Effector memory CD8-positive, alpha-beta T cell (primary cell): Measurements from ENCODE around the gene RFK.
A peak's percentile ranks its signal among the peaks of the same experiment; 100 is the strongest.

Experiments used
- ATAC-seq: fragments of 150-1000 bp; cut with Tn5 transposase; replicated peaks from 2 replicates; pipeline ENCODE4 v1.10.0; 2021; ENCODE audit warnings: mild to moderate bottlenecking, moderate library complexity
- DNase-seq, 3 experiments: peaks; one replicate each; pipeline ENCODE4 v3.0.0; 2021
- H3K27ac Mint-ChIP-seq, 2 donors: one replicate each; pipeline ENCODE4 v1.8.0; 2022; ENCODE audit warnings: mild to moderate bottlenecking in 2 of 2, mixed read lengths in 2 of 2, moderate library complexity in 2 of 2
- H3K27me3 Mint-ChIP-seq, 2 donors: one replicate each; pipeline ENCODE4 v1.8.0; 2022; ENCODE audit warnings: mixed read lengths in 2 of 2
- H3K36me3 Mint-ChIP-seq: one replicate; pipeline ENCODE4 v1.8.0; 2022; ENCODE audit warnings: mild to moderate bottlenecking, moderate library complexity, mixed read lengths; ENCODE audit not compliant: insufficient read depth
- H3K4me1 Mint-ChIP-seq, 2 donors: one replicate each; pipeline ENCODE4 v1.8.0; 2022; ENCODE audit warnings: low read depth in 2 of 2, mixed read lengths in 2 of 2
- H3K4me3 Mint-ChIP-seq, 2 donors: one replicate each; pipeline ENCODE4 v1.8.0; 2022; ENCODE audit warnings: mild to moderate bottlenecking in 2 of 2, mixed read lengths in 2 of 2, moderate library complexity in 2 of 2
- H3K9me3 Mint-ChIP-seq, 2 donors: one replicate each; pipeline ENCODE4 v1.8.0; 2022; ENCODE audit warnings: mixed read lengths in 2 of 2

The RFK gene

GRCh38 chr9:76423216-76424177, 29.3 kb upstream of the RFK start:
- Mint-ChIP-seq H3K27ac (no peak overlapping the region), H3K27me3 (no peaks in the 10 kb centered on the region), H3K4me1 (peaks cover 0 to 2% of the 10 kb centered on the region in 2 donors), H3K4me3 (no peak overlapping the region), H3K36me3 (no peaks in the 10 kb centered on the region), H3K9me3 (no peaks in the 10 kb centered on the region)
- DNase-seq (no peak), ATAC-seq (no peak)

- Mint-ChIP-seq H3K4me3 (no peak overlapping the region), H3K9me3 (no peaks in the 10 kb centered on the region), H3K36me3 (no peaks in the 10 kb centered on the region), H3K27me3 (peaks cover 0 to 7% of the 10 kb centered on the region in 2 donors), H3K27ac (no peak overlapping the region), H3K4me1 (peaks cover 0 to 5% of the 10 kb centered on the region in 2 donors)
- no peak for DNase-seq
- ATAC-seq = no peak
Measured at GRCh38 chr9:76419782-76420380, 25.7 kb upstream of the RFK start.

GRCh38 chr9:76417394-76417793, 23.2 kb upstream of the RFK start:
- H3K27ac Mint-ChIP-seq = no peak overlapping the region

GRCh38 chr9:76415731-76416130, 21.5 kb upstream of the RFK start:
- Mint-ChIP-seq H3K27ac (no peak overlapping the region), H3K4me3 (no peak overlapping the region), H3K36me3 (no peaks in the 10 kb centered on the region)

More at GRCh38 chr9:76417394-76417793, 23.2 kb upstream of the RFK start:
- Mint-ChIP-seq H3K4me1 (peaks cover 0 to 3% of the 10 kb centered on the region in 2 donors), H3K9me3 (peaks cover 0 to 7% of the 10 kb centered on the region in 2 donors), H3K4me3 (no peak overlapping the region), H3K27me3 (peaks cover 7 to 11% of the 10 kb centered on the region in 2 donors), H3K36me3 (no peaks in the 10 kb centered on the region)
- DNase-seq (no peak), ATAC-seq (no peak)

GRCh38 chr9:76415154-76415553, 20.9 kb upstream of the RFK start:
- Mint-ChIP-seq H3K9me3 (peaks cover 0 to 7% of the 10 kb centered on the region in 2 donors), H3K4me3 (no peak overlapping the region), H3K27ac (no peak overlapping the region), H3K27me3 (peaks cover 7 to 11% of the 10 kb centered on the region in 2 donors), H3K4me1 (peaks cover 0 to 3% of the 10 kb centered on the region in 2 donors), H3K36me3 (no peaks in the 10 kb centered on the region)
- ATAC-seq (no peak), DNase-seq (no peak)

More at GRCh38 chr9:76415731-76416130, 21.5 kb upstream of the RFK start:
- ATAC-seq (no peak), DNase-seq (no peak)
- Mint-ChIP-seq H3K9me3 (peaks cover 0 to 7% of the 10 kb centered on the region in 2 donors), H3K4me1 (peaks cover 0 to 3% of the 10 kb centered on the region in 2 donors), H3K27me3 (peaks cover 7 to 11% of the 10 kb centered on the region in 2 donors)

- peaks cover 7 to 11% of the 10 kb centered on the region in 2 donors for H3K27me3 Mint-ChIP-seq
- no peak overlapping the region for H3K27ac Mint-ChIP-seq
- ATAC-seq = no peak
- no peaks in the 10 kb centered on the region for H3K36me3 Mint-ChIP-seq
- H3K4me1 Mint-ChIP-seq = peaks cover 0 to 3% of the 10 kb centered on the region in 2 donors
- DNase-seq = no peak
- peaks cover 0 to 7% of the 10 kb centered on the region in 2 donors for H3K9me3 Mint-ChIP-seq
- H3K4me3 Mint-ChIP-seq = no peak overlapping the region
Measured at GRCh38 chr9:76414661-76415060, 20.4 kb upstream of the RFK start.

- Mint-ChIP-seq H3K4me1 (peaks cover 0 to 3% of the 10 kb centered on the region in 2 donors), H3K27ac (no peak overlapping the region)
Measured at GRCh38 chr9:76413658-76414057, 19.4 kb upstream of the RFK start.

GRCh38 chr9:76412638-76413037, 18.4 kb upstream of the RFK start:
- peaks cover 7 to 11% of the 10 kb centered on the region in 2 donors for H3K27me3 Mint-ChIP-seq
- no peak for ATAC-seq
- no peak for DNase-seq
- H3K27ac Mint-ChIP-seq = no peak overlapping the region
- no peaks in the 10 kb centered on the region for H3K36me3 Mint-ChIP-seq
- peaks cover 0 to 3% of the 10 kb centered on the region in 2 donors for H3K4me1 Mint-ChIP-seq
- no peak overlapping the region for H3K4me3 Mint-ChIP-seq
- peaks cover 0 to 7% of the 10 kb centered on the region in 2 donors for H3K9me3 Mint-ChIP-seq

More at GRCh38 chr9:76413658-76414057, 19.4 kb upstream of the RFK start:
- DNase-seq (no peak), ATAC-seq (no peak)
- peaks cover 0 to 7% of the 10 kb centered on the region in 2 donors for H3K9me3 Mint-ChIP-seq
- H3K4me3 Mint-ChIP-seq = no peak overlapping the region
- peaks cover 7 to 11% of the 10 kb centered on the region in 2 donors for H3K27me3 Mint-ChIP-seq
- no peaks in the 10 kb centered on the region for H3K36me3 Mint-ChIP-seq

GRCh38 chr9:76405868-76406267, 11.6 kb upstream of the RFK start:
- no peak for ATAC-seq
- Mint-ChIP-seq H3K36me3 (no peaks in the 10 kb centered on the region), H3K27me3 (no peaks in the 10 kb centered on the region)

GRCh38 chr9:76405340-76405739, 11.1 kb upstream of the RFK start:
- Mint-ChIP-seq H3K27me3 (no peaks in the 10 kb centered on the region), H3K9me3 (no peaks in the 10 kb centered on the region), H3K4me3 (no peak overlapping the region), H3K27ac (no peak overlapping the region), H3K4me1 (peaks cover 4 to 7% of the 10 kb centered on the region in 2 donors), H3K36me3 (no peaks in the 10 kb centered on the region)
- DNase-seq (no peak), ATAC-seq (no peak)

More at GRCh38 chr9:76405868-76406267, 11.6 kb upstream of the RFK start:
- no peak for DNase-seq
- Mint-ChIP-seq H3K4me3 (no peak overlapping the region), H3K9me3 (no peaks in the 10 kb centered on the region), H3K4me1 (peaks cover 4 to 7% of the 10 kb centered on the region in 2 donors), H3K27ac (peak overlapping the region in 1 of 2 donors; percentile 71)

- Mint-ChIP-seq H3K27ac (no peak overlapping the region), H3K36me3 (no peaks in the 10 kb centered on the region), H3K27me3 (no peaks in the 10 kb centered on the region), H3K4me1 (peaks cover 4 to 7% of the 10 kb centered on the region in 2 donors), H3K9me3 (no peaks in the 10 kb centered on the region), H3K4me3 (no peak overlapping the region)
- DNase-seq (no peak), ATAC-seq (no peak)
Measured at GRCh38 chr9:76404401-76404800, 10.2 kb upstream of the RFK start.

- DNase-seq = peak in 2 of 3 experiments; percentile 4 to 17
- H3K4me3 Mint-ChIP-seq = peak overlapping the region; percentile 55 to 68
- ATAC-seq = peak; percentile 97
- H3K4me1 Mint-ChIP-seq = peaks cover 4 to 7% of the 10 kb centered on the region in 2 donors
- no peaks in the 10 kb centered on the region for H3K27me3 Mint-ChIP-seq
- no peaks in the 10 kb centered on the region for H3K36me3 Mint-ChIP-seq
- peak overlapping the region in 1 of 2 donors; percentile 94 for H3K27ac Mint-ChIP-seq
- H3K9me3 Mint-ChIP-seq = no peaks in the 10 kb centered on the region
Measured at GRCh38 chr9:76403352-76403751, 9.1 kb upstream of the RFK start.

GRCh38 chr9:76401580-76402354, 7.5 kb upstream of the RFK start:
- H3K9me3 Mint-ChIP-seq = no peaks in the 10 kb centered on the region
- no peaks in the 10 kb centered on the region for H3K36me3 Mint-ChIP-seq
- no peak overlapping the region for H3K27ac Mint-ChIP-seq
- H3K4me3 Mint-ChIP-seq = no peak overlapping the region
- ATAC-seq (no peak), DNase-seq (no peak)
- H3K27me3 Mint-ChIP-seq = no peaks in the 10 kb centered on the region
- H3K4me1 Mint-ChIP-seq = peaks cover 4 to 7% of the 10 kb centered on the region in 2 donors
